ENCODE results near the gene AK2.

Gene AK2

GRCh38 chr1:33080885-33081553 lies 44.3 kb upstream of the AK2 start, which contains the start of gene AZIN2:
TSS of gene AZIN2 (plus strand) at chr1:33081153. CDS start at chr1:33082250, 1,097 bp downstream.
- H3K4me3 Mint-ChIP-seq: peak within 1 kb of the TSS; percentile 82 to 88 (median 86)
- H3K27ac Mint-ChIP-seq: peak within 1 kb of the TSS in 2 of 3 experiments; percentile 6 to 8
- peaks cover 3% of the 10 kb centered on the region for H3K27me3 Mint-ChIP-seq (ENCODE audit: low read depth)
- no peaks in the 10 kb centered on the region for H3K9me3 Mint-ChIP-seq
- peaks cover 14% of the 10 kb centered on the region for H3K4me1 Mint-ChIP-seq
- TF ChIP-seq, protein P1, sequence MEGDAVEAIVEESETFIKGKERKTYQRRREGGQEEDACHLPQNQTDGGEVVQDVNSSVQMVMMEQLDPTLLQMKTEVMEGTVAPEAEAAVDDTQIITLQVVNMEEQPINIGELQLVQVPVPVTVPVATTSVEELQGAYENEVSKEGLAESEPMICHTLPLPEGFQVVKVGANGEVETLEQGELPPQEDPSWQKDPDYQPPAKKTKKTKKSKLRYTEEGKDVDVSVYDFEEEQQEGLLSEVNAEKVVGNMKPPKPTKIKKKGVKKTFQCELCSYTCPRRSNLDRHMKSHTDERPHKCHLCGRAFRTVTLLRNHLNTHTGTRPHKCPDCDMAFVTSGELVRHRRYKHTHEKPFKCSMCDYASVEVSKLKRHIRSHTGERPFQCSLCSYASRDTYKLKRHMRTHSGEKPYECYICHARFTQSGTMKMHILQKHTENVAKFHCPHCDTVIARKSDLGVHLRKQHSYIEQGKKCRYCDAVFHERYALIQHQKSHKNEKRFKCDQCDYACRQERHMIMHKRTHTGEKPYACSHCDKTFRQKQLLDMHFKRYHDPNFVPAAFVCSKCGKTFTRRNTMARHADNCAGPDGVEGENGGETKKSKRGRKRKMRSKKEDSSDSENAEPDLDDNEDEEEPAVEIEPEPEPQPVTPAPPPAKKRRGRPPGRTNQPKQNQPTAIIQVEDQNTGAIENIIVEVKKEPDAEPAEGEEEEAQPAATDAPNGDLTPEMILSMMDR (IDR thresholded peaks at IDR 0.05; ENCODE audit: unreplicated experiment in 3 of 3): no peak
- H3K36me3 Mint-ChIP-seq (ENCODE audit: low read depth): no peaks in the 10 kb centered on the region

GRCh38 chr1:33080373-33080772 lies 43.7 kb upstream of the AK2 start:
- TF ChIP-seq, protein P1 (IDR thresholded peaks at IDR 0.05; ENCODE audit: unreplicated experiment in 3 of 3): no peak
- Mint-ChIP-seq H3K27ac (peak overlapping the region in 2 of 3 experiments; percentile 6 to 8), H3K36me3 (ENCODE audit: low read depth) (no peaks in the 10 kb centered on the region), H3K4me3 (peak overlapping the region; percentile 82 to 88 (median 86)), H3K27me3 (ENCODE audit: low read depth) (peaks cover 3% of the 10 kb centered on the region), H3K9me3 (no peaks in the 10 kb centered on the region), H3K4me1 (peaks cover 14% of the 10 kb centered on the region)

DNA sequence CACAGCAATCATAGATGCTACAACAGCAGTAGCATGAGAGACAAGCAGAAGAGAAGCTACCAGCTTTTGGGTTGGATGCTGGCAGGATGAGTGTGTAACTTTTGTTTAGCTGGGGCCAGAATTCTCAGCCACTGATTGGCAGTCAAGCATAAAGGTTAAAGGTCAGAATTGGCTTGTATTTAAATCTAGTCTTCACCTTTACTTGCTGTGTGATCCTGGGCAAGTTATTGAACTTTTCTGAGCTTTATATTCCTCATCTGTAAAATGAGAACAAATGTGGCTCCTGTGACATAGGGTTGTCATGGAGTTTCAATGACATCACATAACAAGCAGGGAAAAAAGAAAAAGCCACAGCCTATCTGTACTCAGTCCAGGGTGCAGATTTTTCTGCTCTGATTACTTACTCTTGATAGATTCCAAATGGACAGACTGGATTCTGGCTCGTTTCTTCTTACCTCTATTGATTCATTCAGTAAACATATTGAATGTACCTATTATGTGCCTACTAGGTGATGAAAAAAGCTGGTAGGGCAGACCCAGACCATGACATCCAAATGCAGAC lies 41.4 kb upstream of the AK2 start:
- TF ChIP-seq, protein P1 (IDR thresholded peaks at IDR 0.05; ENCODE audit: unreplicated experiment in 3 of 3): no peak
- Mint-ChIP-seq H3K27ac (no peak overlapping the region), H3K4me3 (peak overlapping the region in 2 of 3 experiments; percentile 26 to 51), H3K4me1 (peaks cover 20% of the 10 kb centered on the region), H3K9me3 (no peaks in the 10 kb centered on the region), H3K36me3 (ENCODE audit: low read depth) (no peaks in the 10 kb centered on the region), H3K27me3 (ENCODE audit: low read depth) (no peaks in the 10 kb centered on the region)

DNA sequence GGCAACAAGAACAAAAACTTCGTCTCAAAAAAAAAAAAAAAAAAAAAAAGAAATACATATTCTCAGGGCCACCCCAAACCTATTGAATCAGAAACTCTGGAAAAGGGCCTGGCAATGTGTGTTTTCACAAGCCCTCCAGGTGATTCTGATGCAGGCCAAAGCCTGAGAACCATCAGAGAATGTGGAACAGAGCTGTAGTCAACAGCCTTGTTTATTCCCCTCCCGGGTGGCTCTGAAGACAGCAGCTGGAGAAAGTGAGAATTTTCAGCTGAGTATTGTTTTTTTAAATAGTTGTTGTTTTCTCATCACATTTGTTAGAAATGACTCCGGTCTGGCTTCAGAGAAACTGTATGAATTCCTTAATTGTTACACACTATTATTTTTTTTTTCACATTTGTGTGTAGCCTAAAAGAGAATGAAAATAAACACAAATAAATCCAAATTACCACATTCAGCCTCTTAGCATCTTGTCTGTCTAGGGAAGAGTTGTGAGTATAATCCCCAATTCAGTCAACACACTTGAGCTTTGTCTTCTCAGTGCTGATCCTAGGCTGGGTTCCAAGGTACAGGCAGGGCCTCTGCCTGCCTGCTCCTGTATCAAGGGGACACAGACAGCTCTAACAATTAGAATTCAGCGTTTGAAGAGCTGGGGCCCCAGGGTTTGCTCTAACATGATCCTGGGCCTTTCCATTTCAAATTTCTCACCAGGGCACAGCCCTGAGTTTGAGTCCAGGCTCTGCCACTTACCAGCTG lies 37.7 kb upstream of the AK2 start:
- H3K36me3 Mint-ChIP-seq (ENCODE audit: low read depth): no peaks in the 10 kb centered on the region
- H3K27ac Mint-ChIP-seq: no peak overlapping the region
- H3K9me3 Mint-ChIP-seq: no peaks in the 10 kb centered on the region
- no peak overlapping the region for H3K4me3 Mint-ChIP-seq
- TF ChIP-seq, protein P1 (IDR thresholded peaks at IDR 0.05; ENCODE audit: unreplicated experiment in 3 of 3): no peak
- H3K27me3 Mint-ChIP-seq (ENCODE audit: low read depth): peaks cover 6% of the 10 kb centered on the region
- peaks cover 6% of the 10 kb centered on the region for H3K4me1 Mint-ChIP-seq

- no peaks in the 10 kb centered on the region for H3K36me3 Mint-ChIP-seq (ENCODE audit: low read depth)
- H3K27ac Mint-ChIP-seq: no peak overlapping the region
- H3K9me3 Mint-ChIP-seq: no peaks in the 10 kb centered on the region
- no peak overlapping the region for H3K4me3 Mint-ChIP-seq
- H3K4me1 Mint-ChIP-seq: peaks cover 6% of the 10 kb centered on the region
- TF ChIP-seq, protein P1 (IDR thresholded peaks at IDR 0.05; ENCODE audit: unreplicated experiment in 3 of 3): no peak
- H3K27me3 Mint-ChIP-seq (ENCODE audit: low read depth): peaks cover 12% of the 10 kb centered on the region
Measured at GRCh38 chr1:33072707-33073106, 36.0 kb upstream of the AK2 start.

Data from nephron (organoid).